Naive thymus-derived CD4-positive, alpha-beta T cell (primary cell): Measurements from ENCODE around the gene IMPDH1. TPM values are rescaled to one million over a fixed set of nuclear protein-coding genes. Genes with fewer than 3 reads are reported as not detected.

ENCODE experiments used
- ATAC-seq: fragments of 150-1000 bp; cut with Tn5 transposase; 2 replicates; pipeline ENCODE4 v1.10.0; 2021; ENCODE audit warnings: mild to moderate bottlenecking, moderate library complexity
- CTCF ChIA-PET: fragments of 350-600 bp; sonication (Branson Sonifier 250); formaldehyde crosslinking; loops from one replicate; lab custom pipeline; 2021; ENCODE audit warnings: antibody characterized with exemption; lab: Charles Lee
- POLR2A ChIA-PET: fragments of 350-600 bp; sonication (Branson Sonifier 250); formaldehyde crosslinking; loops from one replicate; lab custom pipeline; 2021; ENCODE audit warnings: antibody characterized with exemption, inconsistent platforms; lab: Charles Lee
- DNase-seq, 9 donors: peaks; one replicate each; pipeline versions ENCODE4 v3.0.0 to v3.0.0-alpha.2; 2020 to 2022; ENCODE audit warnings: mixed read lengths in 1 of 9
- H3K27ac ChIP-seq: one replicate; pipeline ENCODE4 v1.7.0; 2013; ENCODE audit warnings: mild to moderate bottlenecking, low read depth, low read length, moderate library complexity
- H3K27me3 ChIP-seq, 2 donors: one replicate each; pipeline ENCODE4 v1.7.0; 2013; ENCODE audit warnings: low read length in 2 of 2, mild to moderate bottlenecking in 2 of 2, moderate library complexity in 2 of 2; ENCODE audit not compliant: control insufficient read depth in 2 of 2, insufficient read depth in 2 of 2
- H3K36me3 ChIP-seq, 3 experiments: 1 replicate in 2 of 3; 2 replicates in 1 of 3; pipeline ENCODE4 v1.7.0; 2013; ENCODE audit warnings: low read length in 3 of 3, mild to moderate bottlenecking in 3 of 3, moderate library complexity in 1 of 3; ENCODE audit not compliant: insufficient read depth in 3 of 3, control insufficient read depth in 2 of 3
- H3K4me1 ChIP-seq, 2 donors: one replicate each; pipeline ENCODE4 v1.7.0; 2013; ENCODE audit warnings: low read length in 2 of 2, mild to moderate bottlenecking in 2 of 2, moderate library complexity in 1 of 2; ENCODE audit not compliant: control insufficient read depth in 2 of 2, insufficient read depth in 2 of 2
- H3K4me3 ChIP-seq: 2 replicates; pipeline ENCODE4 v1.7.0; 2013; ENCODE audit warnings: mild to moderate bottlenecking, low read length
- H3K9me3 ChIP-seq, 3 experiments: 1 replicate in 2 of 3; 2 replicates in 1 of 3; pipeline ENCODE4 v1.7.0; 2013; ENCODE audit warnings: low read length in 3 of 3; ENCODE audit not compliant: control insufficient read depth in 2 of 3
- H3K27ac Mint-ChIP-seq, 9 donors: one replicate each; pipeline ENCODE4 v1.8.0; 2020 to 2022; ENCODE audit warnings: mixed read lengths in 9 of 9, mild to moderate bottlenecking in 8 of 9, moderate library complexity in 5 of 9, inconsistent platforms in 2 of 9
- H3K27me3 Mint-ChIP-seq, 5 donors: one replicate each; pipeline ENCODE4 v1.8.0; 2021 to 2022; ENCODE audit warnings: mixed read lengths in 5 of 5, mild to moderate bottlenecking in 1 of 5
- H3K36me3 Mint-ChIP-seq, 5 donors: one replicate each; pipeline ENCODE4 v1.8.0; 2020 to 2022; ENCODE audit warnings: mixed read lengths in 5 of 5, mild to moderate bottlenecking in 3 of 5, inconsistent platforms in 1 of 5
- H3K4me1 Mint-ChIP-seq, 7 donors: one replicate each; pipeline ENCODE4 v1.8.0; 2020 to 2022; ENCODE audit warnings: mixed read lengths in 7 of 7, mild to moderate bottlenecking in 3 of 7, inconsistent platforms in 1 of 7
- H3K4me3 Mint-ChIP-seq, 10 donors: one replicate each; pipeline ENCODE4 v1.8.0; 2020 to 2022; ENCODE audit warnings: mild to moderate bottlenecking in 10 of 10, mixed read lengths in 10 of 10, moderate library complexity in 6 of 10, inconsistent platforms in 2 of 10
- H3K9me3 Mint-ChIP-seq, 11 donors: one replicate each; pipeline ENCODE4 v1.8.0; 2020 to 2022; ENCODE audit warnings: mixed read lengths in 11 of 11, mild to moderate bottlenecking in 4 of 11, inconsistent platforms in 1 of 11, moderate library complexity in 1 of 11
- intact Hi-C, 2 donors: fragments of 100-400 bp; cut with micrococcal nuclease; formaldehyde crosslinking; loops; one replicate each; pipeline ENCODE4 v1.15.1; 2023
- polyA plus RNA-seq, 2 donors: library from polyadenylated mRNA; unstranded; fragments of 300-500 nt; fragmentation: Illumina TruSeq; gene quantifications; one replicate each; pipeline ENCODE4 v1.2.3, GENCODE V29; 2021
- total RNA-seq, 6 experiments: library from RNA in 5 of 6; stranded (reverse) in 5 of 6; gene quantifications; 1 replicate in 5 of 6; 2 replicates in 1 of 6; pipeline ENCODE4 v1.2.3 and lab custom pipeline; 2021 to 2026

Gene IMPDH1
- total and polyA plus RNA-seq, 7 experiments from 2014 or later, result 33.7 to 92.0 (median 44.4) TPM

DNA sequence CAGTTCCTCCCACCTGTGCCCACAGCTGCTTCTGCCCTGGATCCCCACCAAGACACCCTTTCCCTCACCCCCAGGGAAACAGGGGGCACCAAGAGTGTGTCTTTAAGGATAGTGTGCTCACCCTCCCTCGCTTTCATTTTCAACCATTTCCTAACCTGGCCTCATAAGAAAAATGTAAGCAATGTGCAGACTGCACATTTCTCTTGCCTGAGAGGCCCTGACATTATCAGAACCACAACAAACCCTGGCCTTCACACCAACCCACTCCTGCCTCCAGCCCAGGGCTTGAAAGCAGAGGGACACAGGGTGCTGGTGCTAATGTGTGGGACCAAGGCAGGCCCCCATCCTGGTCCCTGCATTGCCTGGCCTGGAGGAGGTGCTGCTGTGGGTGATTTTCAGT is 11.0 kb upstream of the IMPDH1 start:
- POLR2A ChIA-PET, result no interaction called here
- CTCF ChIA-PET, result no interaction called here
- Mint-ChIP-seq H3K9me3 (peaks cover 0 to 2% (median 0%) of the 10 kb centered on the region in 11 donors), H3K27ac (peak overlapping the region in 1 of 9 donors; percentile 31), H3K27me3 (peaks cover 0 to 8% (median 0%) of the 10 kb centered on the region in 5 donors), H3K36me3 (no peaks in the 10 kb centered on the region), H3K4me3 (no peak overlapping the region), H3K4me1 (peaks cover 0 to 7% (median 0%) of the 10 kb centered on the region in 7 donors)
- Histone ChIP-seq H3K9me3 (no peaks in the 10 kb centered on the region), H3K4me1 (peaks cover 0 to 2% of the 10 kb centered on the region in 2 donors), H3K36me3 (no peaks in the 10 kb centered on the region), H3K4me3 (no peak overlapping the region), H3K27me3 (no peaks in the 10 kb centered on the region), H3K27ac (no peak overlapping the region)
- intact Hi-C loops, result no loop called here
- DNase-seq (no peak), ATAC-seq (no peak)

- no peak for ATAC-seq
- DNase-seq, result no peak
- CTCF ChIA-PET, result interaction anchor here (1.1 to 2.5 kb wide), 3 partner anchors 17 to 40 kb away, joined by 3 to 9 read pairs (median 6); no protein-coding TSS in a partner anchor
- Mint-ChIP-seq H3K9me3 (peaks cover 0 to 2% (median 0%) of the 10 kb centered on the region in 11 donors), H3K27ac (no peak overlapping the region), H3K27me3 (peaks cover 0 to 17% (median 0%) of the 10 kb centered on the region in 5 donors), H3K4me1 (peaks cover 0 to 7% (median 0%) of the 10 kb centered on the region in 7 donors), H3K36me3 (no peaks in the 10 kb centered on the region), H3K4me3 (no peak overlapping the region)
- Histone ChIP-seq H3K9me3 (no peaks in the 10 kb centered on the region), H3K36me3 (no peaks in the 10 kb centered on the region), H3K27me3 (no peaks in the 10 kb centered on the region), H3K4me3 (no peak overlapping the region), H3K27ac (no peak overlapping the region), H3K4me1 (no peaks in the 10 kb centered on the region)
- intact Hi-C loops, result no loop called here
- POLR2A ChIA-PET, result no interaction called here
Measured at GRCh38 chr7:128419257-128419656, 9.5 kb upstream of the IMPDH1 start.

- Mint-ChIP-seq H3K4me3 (no peak overlapping the region), H3K36me3 (no peaks in the 10 kb centered on the region), H3K9me3 (peaks cover 0 to 2% (median 0%) of the 10 kb centered on the region in 11 donors), H3K4me1 (peaks cover 0 to 7% (median 0%) of the 10 kb centered on the region in 7 donors), H3K27ac (no peak overlapping the region), H3K27me3 (peaks cover 0 to 31% (median 0%) of the 10 kb centered on the region in 5 donors)
- no peaks in the 10 kb centered on the region for H3K9me3 ChIP-seq
- ATAC-seq (no peak), DNase-seq (no peak)
- H3K4me1 ChIP-seq, result no peaks in the 10 kb centered on the region
- no peaks in the 10 kb centered on the region for H3K36me3 ChIP-seq
- ChIA-PET CTCF (interaction anchor here (1.2 to 2.9 kb wide), 6 partner anchors 9 to 43 kb away, joined by 3 to 21 read pairs (median 6); no protein-coding TSS in a partner anchor), POLR2A (interaction anchor here (1.2 to 2.2 kb wide), 3 partner anchors 8 to 10 kb away, joined by 3 to 7 read pairs (median 4); no protein-coding TSS in a partner anchor)
- H3K4me3 ChIP-seq, result no peak overlapping the region
- no peak overlapping the region for H3K27ac ChIP-seq
- H3K27me3 ChIP-seq, result no peaks in the 10 kb centered on the region
- intact Hi-C loops, result no loop called here
Measured at GRCh38 chr7:128417071-128417470, 7.3 kb upstream of the IMPDH1 start.

GRCh38 chr7:128415217-128415785 is 5.5 kb upstream of the IMPDH1 start:
- H3K4me3 ChIP-seq, result no peak overlapping the region
- H3K36me3 Mint-ChIP-seq, result no peaks in the 10 kb centered on the region
- H3K27ac ChIP-seq, result no peak overlapping the region
- intact Hi-C loops, result no loop called here
- CTCF ChIA-PET, result interaction anchor here (0.5 to 2.2 kb wide), 8 partner anchors 10 to 1638 kb away, joined by 3 to 9 read pairs (median 4); no protein-coding TSS in a partner anchor
- peaks cover 0 to 38% (median 0%) of the 10 kb centered on the region in 5 donors for H3K27me3 Mint-ChIP-seq
- DNase-seq (no peak), ATAC-seq (no peak)
- H3K27me3 ChIP-seq, result no peaks in the 10 kb centered on the region
- no peak overlapping the region for H3K27ac Mint-ChIP-seq
- H3K9me3 Mint-ChIP-seq, result peaks cover 0 to 2% (median 0%) of the 10 kb centered on the region in 11 donors
- peaks cover 2 to 7% (median 3%) of the 10 kb centered on the region in 7 donors for H3K4me1 Mint-ChIP-seq
- POLR2A ChIA-PET, result interaction anchor here (1.6 kb wide), 1 partner anchor 9 kb away, joined by 3 read pairs; no protein-coding TSS in a partner anchor
- no peaks in the 10 kb centered on the region for H3K9me3 ChIP-seq
- H3K4me3 Mint-ChIP-seq, result no peak overlapping the region
- no peaks in the 10 kb centered on the region for H3K36me3 ChIP-seq
- H3K4me1 ChIP-seq, result peaks cover 0 to 4% of the 10 kb centered on the region in 2 donors

GRCh38 chr7:128410451-128410753 is 620 bp upstream of the IMPDH1 start:
- Histone ChIP-seq H3K4me3 (peak overlapping the region; percentile 89), H3K36me3 (no peaks in the 10 kb centered on the region), H3K4me1 (peaks cover 10 to 21% of the 10 kb centered on the region in 2 donors), H3K27me3 (no peaks in the 10 kb centered on the region), H3K27ac (peak overlapping the region; percentile 81), H3K9me3 (no peaks in the 10 kb centered on the region)
- ChIA-PET CTCF (interaction anchor here (2.2 to 3.9 kb wide), 3 partner anchors 12 to 16 kb away, joined by 8 to 18 read pairs (median 13); no protein-coding TSS in a partner anchor), POLR2A (interaction anchor here (0.6 to 2.0 kb wide), 5 partner anchors 12 to 363 kb away, joined by 3 to 8 read pairs (median 4); partner anchors contain the start of genes HILPDA and RBM28)
- H3K27me3 Mint-ChIP-seq, result peaks cover 0 to 31% (median 0%) of the 10 kb centered on the region in 5 donors
- H3K9me3 Mint-ChIP-seq, result no peaks in the 10 kb centered on the region
- DNase-seq, result no peak
- peak overlapping the region; percentile 77 to 92 (median 89) for H3K27ac Mint-ChIP-seq
- H3K4me1 Mint-ChIP-seq, result peaks cover 12 to 36% (median 33%) of the 10 kb centered on the region in 7 donors
- H3K4me3 Mint-ChIP-seq, result peak overlapping the region; percentile 88 to 95 (median 92)
- H3K36me3 Mint-ChIP-seq, result no peaks in the 10 kb centered on the region
- intact Hi-C loops, result loop anchor here (1.0 kb wide), 3 partner anchors 15 to 67 kb away; partner anchors contain the start of gene RBM28 (in 1 of the 2)
- no peak for ATAC-seq

GRCh38 chr7:128408709-128409595 is 830 bp downstream of the IMPDH1 start:
- peak overlapping the region; percentile 87 to 95 (median 90) for H3K4me3 Mint-ChIP-seq
- intact Hi-C loops, result loop anchor here (1.0 to 10.0 kb wide), 12 partner anchors 11 to 1543 kb away; partner anchors contain the start of genes HILPDA (in 2 of the 2), AHCYL2 (in 1 of the 2), ARF5 (in 1 of the 2) and ATP6V1F (in 1 of the 2)
- peaks cover 21 to 30% of the 10 kb centered on the region in 2 donors for H3K4me1 ChIP-seq
- CTCF ChIA-PET, result interaction anchor here (1.5 to 4.8 kb wide), 6 partner anchors 8 to 53 kb away, joined by 4 to 18 read pairs (median 11); no protein-coding TSS in a partner anchor
- peak overlapping the region; percentile 73 to 93 (median 88) for H3K27ac Mint-ChIP-seq
- H3K36me3 ChIP-seq, result no peaks in the 10 kb centered on the region
- H3K27ac ChIP-seq, result peak overlapping the region; percentile 81
- H3K9me3 ChIP-seq, result no peaks in the 10 kb centered on the region
- H3K27me3 ChIP-seq, result no peaks in the 10 kb centered on the region
- no peaks in the 10 kb centered on the region for H3K9me3 Mint-ChIP-seq
- no peak for ATAC-seq
- POLR2A ChIA-PET, result interaction anchor here (1.5 to 2.0 kb wide), 4 partner anchors 8 to 65 kb away, joined by 4 to 14 read pairs (median 8); partner anchors contain the start of gene RBM28
- H3K27me3 Mint-ChIP-seq, result peaks cover 0 to 20% (median 0%) of the 10 kb centered on the region in 5 donors
- peaks cover 0 to 1% (median 0%) of the 10 kb centered on the region in 5 donors for H3K36me3 Mint-ChIP-seq
- H3K4me3 ChIP-seq, result peak overlapping the region; percentile 89
- DNase-seq, result peak in 2 of 9 donors; percentile 5 to 32
- peaks cover 17 to 48% (median 45%) of the 10 kb centered on the region in 7 donors for H3K4me1 Mint-ChIP-seq
